Skin of body (tissue), 2 donors: Measurements from ENCODE around the gene NEDD4L. TPM values are rescaled to one million over a fixed set of nuclear protein-coding genes. Genes with fewer than 3 reads are reported as not detected.

ENCODE experiments used
- DNase-seq: peaks from one replicate; lab custom pipeline; 2025; lab: John Stamatoyannopoulos, UW
- total RNA-seq: library from RNA; depleted of rRNA; stranded (reverse); fragments of >200 nt; gene quantifications from one replicate; pipeline ENCODE4 v1.2.3, GENCODE V29; 2014

Gene NEDD4L
- total RNA-seq, 1 donor from 2014 or later = 40.1 TPM

DNA sequence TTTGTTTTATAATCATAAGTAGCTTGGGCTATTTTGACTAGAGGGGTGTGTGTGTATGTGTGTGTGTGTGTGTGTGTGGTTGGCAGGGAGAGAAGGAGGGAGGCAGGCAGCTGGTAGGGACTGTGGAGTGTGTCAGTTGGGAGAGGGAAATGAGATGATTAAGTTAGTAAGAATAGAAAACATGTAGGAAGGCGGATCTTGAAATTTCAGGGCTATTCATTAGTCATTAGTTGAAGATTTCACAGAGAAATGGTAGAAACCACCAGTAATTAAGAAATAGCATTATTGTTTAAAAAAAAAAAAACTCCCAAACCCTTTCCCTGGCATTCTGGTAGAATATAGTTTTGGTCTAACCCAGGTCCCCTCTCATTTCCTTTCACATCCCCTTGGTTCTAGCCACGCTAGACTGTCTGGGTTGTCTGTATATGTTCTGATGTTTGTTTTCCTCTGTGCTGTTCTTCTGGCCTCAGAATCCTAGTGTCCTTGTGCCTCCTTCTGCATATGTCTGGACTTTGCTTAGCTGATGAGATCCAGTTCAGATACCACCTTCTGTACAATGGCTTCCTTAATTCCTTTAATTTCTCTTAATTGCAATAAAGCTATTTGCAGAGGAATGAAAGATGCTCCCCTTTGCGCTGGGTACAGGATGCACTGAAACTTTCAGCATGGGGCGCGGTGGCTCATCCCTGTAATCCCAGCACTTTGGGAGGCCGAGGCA is 161.6 kb downstream of the NEDD4L start:
- no peak for DNase-seq

DNA sequence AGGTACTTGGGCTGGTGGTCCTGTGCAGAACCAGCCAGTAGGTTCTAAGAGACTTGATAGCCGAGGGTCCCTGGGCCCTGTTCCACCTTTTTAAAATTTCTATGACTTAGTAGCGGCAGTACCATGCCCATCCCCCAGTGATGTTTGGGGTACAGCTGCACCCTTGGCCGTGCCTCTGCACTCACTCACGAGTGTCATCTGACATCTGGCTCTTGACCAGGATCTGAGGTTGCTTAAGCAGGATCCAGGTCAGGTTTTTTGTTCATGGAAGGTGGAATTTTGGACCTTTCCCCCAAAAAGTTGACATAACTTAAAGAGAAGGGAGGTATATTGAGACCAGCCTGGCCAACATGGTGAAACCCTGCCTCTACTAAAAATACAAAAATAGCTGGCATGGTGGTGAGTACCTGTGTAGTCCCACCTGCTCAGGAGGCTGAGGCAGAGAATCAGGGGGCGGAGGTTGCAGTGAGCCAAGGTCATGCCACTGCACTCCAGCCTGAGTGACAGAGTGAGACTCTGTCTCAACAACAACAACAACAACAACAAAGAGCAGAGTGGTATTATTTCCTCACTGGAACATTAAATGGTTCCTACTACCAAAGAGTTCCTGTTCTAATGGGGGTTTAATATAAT is 163.6 kb downstream of the NEDD4L start:
- no peak for DNase-seq

DNA sequence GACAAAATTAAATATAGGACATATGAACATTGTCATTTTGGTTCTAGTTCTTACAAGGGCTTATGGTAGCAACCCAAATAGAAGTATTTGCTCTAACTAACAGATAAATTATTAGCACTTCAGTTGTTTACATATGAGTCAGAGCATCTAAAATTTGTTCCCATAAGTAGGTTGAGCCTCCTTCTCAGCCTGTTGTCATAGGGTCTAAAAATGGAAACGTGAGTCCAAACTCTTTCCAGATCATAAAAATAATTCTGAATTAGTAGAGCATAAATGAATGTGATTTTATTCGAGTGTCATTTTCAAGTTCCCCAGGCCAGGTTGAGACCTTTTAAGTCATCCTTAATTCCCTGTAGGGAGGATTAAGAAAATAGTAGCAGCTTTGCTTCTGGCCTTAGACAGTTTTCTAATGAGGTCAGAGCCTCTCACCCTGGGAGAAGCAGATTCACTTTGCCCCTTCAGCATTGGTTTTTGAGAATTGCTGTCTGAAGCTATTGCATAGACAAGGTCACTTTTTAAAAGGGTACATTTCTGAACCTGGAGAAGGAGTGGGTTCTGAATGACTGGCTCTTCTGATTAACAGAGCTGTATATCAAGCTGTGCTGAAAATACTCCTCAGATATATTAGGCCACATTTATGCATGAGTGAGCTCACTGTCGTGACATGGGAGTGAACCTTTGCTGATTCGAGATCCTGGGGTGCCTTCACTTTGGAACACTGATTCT is 164.3 kb downstream of the NEDD4L start:
- DNase-seq = no peak

DNA sequence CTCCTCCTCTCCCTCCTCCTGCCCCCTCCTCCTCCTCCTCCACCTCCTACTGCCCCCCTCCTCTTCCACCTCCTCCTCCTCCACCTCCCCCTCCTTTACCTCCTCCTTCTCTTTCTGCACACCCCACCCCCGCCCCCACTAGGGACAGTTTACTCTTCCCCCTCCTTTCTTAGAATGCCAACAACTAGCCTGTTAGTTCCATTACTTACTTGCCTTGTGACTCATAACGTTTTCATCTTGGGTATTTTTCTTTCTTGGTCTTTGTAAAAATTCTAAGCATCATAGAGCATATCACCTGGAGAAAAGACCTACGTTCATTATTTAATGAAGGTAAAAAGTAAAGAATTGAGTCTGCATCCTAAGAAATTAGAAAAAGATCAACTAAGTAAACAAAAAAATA is 165.3 kb downstream of the NEDD4L start:
- no peak for DNase-seq

DNA sequence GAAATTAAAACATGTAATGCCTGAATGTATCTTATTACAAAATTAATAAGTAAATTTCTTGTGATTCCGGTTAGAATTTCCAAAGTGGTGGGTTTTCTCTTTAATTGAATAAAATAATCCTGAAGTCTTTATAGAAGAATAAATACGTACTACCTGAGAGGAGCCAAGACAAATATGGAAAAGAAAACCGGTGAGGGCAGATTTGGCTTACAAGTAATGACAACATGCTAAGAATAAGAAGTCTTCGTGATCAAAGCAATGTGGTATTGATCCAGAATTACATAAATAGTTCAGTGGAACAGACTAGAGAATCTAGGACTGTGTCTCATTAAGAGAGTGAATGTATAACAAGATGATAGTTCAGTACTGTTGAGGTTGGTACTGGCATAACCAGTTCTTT is 167.5 kb downstream of the NEDD4L start:
- no peak for DNase-seq

DNA sequence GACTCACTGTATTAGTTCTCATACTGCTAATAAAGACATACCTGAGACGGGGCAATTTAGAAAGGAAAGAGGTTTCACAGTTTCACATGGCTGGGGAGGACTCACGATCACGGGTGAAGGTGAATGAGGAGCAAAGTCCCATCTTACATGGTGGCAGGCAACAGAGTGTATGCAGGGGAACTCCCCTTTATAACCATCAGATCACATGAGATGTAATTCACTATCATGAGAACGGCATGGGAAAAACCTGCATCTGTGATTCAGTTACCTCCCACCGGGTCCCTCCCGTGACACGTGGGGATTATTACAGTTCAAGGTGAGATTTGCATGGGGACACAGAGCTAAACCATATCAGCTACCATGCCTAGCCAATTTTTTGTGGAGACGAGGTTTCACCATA is 168.2 kb downstream of the NEDD4L start:
- DNase-seq = no peak

DNA sequence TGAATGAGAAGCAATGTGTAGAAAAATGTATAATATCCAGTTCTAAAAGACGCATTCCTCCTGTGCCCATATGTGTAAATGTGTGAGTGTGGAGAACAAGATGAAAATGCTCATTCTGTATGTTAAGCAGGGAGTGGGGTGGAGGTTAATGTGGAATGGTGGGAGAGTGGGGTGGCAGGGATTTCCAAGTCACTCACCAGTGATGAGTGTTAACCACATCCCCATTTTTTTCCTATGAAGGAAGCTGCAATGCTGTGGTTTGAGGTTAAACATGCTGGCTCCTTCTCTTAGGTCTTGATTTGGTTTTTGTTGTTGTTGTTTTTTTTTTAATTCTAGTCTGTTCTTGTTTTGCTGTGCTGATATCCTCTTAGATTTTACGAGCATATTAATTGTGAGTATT is 169.4 kb downstream of the NEDD4L start:
- DNase-seq = no peak

DNA sequence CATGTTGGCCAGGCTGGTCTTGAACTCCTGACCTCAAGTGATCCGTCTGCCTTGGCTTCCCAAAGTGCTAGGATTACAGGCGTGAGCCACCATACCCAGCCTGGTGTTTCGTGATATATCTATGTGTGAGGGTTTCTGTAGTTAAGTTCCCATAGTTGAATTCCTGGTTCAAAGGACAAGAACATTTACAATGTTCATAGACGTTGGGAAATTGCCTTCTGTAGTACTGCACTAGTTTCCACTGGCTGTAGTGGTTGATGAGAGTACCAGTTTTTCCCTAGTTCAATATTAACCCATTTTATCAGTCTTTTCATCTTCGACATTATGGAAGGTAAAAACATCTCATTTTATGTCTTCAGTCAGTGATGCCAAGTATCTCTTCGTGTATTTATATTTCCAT is 171.0 kb downstream of the NEDD4L start:
- no peak for DNase-seq

DNA sequence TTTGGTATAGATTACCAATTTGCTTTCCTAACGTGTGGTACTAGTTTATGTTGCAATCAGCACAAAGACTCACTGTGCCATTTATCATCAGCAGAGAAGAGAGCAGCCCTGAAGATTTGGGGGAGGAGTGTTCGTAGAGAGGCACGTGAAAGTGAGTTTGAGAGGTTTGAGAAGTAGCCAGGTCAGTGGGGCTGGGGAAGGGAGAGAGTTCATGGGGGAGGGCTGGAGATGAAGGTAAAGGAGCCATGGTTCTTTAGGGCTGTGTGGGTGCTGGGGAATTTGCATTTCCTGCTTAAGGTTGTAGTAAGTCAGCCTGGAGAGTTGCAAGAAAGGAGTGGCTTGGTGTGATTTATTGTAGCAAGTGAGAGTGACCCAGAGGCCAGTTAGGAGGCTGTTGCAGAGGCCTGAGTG is 172.1 kb downstream of the NEDD4L start:
- no peak for DNase-seq

DNA sequence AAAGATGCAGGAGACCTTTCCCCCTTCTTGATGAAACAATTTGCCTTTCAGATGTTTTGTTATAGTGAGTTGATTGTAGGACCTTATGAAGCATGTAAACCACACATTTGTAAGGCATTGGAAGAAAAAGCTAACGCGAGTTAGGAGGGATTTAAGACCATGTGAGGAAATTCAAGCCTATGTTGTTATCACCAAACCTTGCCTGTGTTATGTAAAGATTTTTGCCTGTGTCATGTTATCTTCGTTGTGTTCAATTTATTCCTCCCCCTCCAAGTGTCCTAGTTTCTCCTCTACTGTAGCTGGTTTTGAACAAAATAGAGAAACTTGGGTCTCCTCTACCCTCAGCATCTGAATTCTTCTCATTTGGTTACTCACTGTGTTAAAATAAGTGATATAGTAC is 173.0 kb downstream of the NEDD4L start:
- no peak for DNase-seq

DNA sequence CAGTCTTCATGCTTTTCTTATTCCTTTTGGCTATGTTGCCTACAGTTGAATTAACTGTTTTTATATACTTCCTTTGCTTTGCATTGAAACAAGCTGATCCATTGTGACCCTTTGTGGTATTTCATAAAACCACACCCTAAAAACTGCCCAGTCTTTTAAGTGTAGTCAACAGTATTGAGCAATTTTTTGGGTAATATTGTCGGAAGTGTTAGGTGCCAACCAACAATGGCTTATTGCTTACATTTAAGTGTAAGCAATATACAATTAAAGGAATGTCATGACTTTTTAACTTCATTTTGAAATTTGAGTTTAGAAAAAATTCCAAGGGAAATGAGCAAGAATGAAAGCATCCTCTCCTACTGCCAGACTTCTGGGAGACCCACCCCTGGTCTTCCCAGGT is 174.1 kb downstream of the NEDD4L start:
- no peak for DNase-seq

DNA sequence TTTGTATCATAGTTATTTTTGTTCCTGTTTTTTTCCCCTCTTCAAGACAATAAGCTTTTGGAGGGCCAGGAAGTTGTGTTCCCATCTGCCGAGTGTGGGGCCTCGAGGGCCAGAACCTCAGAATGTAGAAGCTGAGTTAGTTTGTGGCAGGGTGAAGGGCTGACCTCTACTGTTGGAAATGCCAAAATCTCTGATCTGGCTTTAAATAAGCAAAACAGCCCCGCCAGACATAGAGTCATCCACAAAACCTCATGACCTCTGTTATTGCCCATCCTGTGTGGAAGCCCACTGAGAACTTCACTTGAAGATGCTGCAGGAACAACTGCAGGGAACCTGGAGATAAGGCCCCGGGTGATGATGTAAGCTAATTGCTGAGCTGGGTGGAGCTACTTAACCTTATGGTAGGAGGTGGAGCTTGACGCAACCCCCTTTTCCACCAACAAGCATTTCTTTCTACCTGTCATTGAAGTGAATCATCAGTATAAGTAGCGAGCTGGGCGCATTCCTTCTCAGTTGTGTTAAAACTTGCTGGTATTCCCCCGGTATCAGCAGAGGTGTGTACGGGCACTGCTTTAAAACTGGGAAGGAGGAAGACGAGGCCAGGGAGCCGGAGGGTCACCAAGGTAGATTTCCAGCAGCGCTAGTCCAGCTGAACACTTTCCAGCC is 177.2 kb downstream of the NEDD4L start:
- DNase-seq = peak; percentile 27

DNA sequence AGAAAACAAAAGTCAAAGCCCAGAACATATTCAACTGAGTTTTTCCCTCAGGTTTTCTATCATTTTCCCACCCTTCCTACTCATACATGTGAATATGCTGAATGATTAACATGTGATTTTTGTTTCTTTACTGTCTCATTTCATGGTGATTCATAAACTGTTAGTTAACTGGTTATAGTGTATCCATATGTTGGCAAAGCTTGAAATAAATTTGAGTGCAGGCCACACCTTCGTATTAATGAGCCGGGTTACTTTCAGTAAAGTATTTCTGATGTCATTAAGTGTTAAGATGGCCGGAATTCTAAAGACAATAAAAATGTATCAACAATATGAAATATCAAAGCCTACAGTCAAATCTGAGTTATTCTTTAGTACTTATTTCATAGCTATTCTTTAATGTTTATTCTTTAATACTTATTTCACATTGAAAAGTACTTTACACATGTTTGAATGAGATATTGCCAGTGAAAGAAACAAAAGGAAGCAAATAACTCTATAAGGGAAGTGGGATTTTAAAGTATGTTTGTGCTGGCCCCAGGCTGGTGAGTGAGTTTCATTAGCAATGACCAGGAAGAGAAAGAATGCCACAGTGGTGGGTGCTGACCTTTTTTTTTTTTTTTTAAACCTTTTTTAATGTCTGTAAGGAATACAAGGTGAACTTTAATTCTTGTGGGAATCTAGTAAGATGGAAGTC is 178.6 kb downstream of the NEDD4L start:
- DNase-seq = no peak

DNA sequence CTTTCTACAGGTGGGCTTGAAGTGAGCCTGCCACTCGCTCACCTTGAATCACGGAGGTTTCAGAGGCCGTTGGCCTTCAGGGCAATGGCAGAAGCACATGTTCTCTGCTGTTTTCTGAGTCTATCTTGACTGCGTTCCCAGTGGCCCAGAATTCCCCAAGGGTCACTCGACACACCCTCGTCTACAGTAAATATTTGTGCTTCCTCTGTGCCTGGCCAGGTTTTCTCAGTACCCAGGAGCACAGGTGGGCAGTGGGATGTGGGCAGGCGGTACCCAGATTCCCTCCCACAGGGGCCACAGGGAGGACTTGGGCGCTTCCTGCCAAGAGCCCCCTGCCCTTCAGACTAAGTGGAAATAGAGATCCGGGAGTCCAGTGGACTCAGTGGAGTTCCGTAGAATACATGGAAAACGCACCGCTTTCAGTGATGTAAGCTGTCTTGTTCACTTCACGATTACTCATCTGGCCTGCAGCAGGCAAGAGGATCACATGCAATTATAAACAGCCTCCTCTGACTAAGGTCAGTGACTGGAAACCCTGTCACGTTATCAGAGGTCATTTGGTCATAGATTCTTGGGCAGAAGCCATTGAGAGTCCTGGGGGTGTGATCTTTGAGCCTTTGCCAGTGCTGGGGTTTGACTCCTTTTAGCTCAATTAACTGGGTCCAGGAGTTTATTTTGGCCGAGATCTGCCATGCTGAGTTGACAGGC is 179.8 kb downstream of the NEDD4L start:
- peak; percentile 50 for DNase-seq

DNA sequence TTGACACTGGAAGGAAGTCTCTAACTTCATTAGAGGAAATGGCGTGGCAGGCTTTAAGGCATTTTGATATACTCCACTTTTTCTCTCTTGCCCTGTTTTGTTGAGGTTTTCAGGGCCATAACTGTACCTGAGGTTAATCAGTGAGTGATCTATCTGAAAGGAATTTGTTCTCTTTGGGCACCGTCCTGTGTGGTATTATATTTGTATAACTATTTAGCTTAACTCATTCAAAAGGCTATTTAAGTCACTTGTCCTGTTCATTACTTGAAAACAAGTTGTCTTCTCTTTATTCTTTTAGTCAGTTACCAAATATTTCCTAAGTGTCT is 180.4 kb downstream of the NEDD4L start:
- DNase-seq = no peak

DNA sequence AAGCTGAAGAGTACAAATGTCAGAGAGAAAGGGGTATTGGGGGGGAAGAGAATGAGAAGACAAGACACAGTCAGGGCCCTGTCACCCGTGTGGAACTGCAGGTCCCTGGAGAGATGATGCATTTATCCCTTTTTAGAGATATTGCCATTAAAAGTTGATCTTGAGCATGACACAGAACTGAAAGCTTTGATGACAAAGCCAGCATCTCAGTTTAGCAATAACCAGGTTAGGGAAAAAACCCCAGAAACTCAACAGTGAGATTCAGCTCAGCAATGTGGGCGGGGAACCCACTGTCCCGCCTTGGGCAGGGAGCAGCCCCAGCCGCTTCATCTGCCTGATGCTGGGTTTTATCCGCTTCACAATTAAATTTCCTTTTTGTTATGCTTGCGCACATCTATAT is 181.1 kb downstream of the NEDD4L start:
- DNase-seq = no peak

DNA sequence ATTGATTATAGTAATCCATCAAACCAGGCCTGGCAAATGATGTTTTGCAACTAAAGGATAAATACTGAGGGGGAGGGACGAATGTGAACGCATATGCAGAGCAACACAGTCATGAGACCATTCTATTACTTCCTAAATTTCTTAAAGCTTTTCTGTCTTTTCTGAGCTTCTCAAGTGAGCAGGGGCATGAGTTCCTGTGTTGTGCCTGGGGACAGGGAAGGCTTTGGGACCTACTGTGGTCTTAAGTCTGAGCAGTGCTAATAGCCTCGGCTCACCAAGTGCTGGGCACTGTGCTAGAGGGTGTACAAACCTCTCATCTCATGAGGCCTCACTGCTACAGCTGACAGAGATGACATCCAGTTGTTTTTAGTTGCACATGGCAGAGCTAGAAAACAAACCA is 182.4 kb downstream of the NEDD4L start:
- no peak for DNase-seq

DNA sequence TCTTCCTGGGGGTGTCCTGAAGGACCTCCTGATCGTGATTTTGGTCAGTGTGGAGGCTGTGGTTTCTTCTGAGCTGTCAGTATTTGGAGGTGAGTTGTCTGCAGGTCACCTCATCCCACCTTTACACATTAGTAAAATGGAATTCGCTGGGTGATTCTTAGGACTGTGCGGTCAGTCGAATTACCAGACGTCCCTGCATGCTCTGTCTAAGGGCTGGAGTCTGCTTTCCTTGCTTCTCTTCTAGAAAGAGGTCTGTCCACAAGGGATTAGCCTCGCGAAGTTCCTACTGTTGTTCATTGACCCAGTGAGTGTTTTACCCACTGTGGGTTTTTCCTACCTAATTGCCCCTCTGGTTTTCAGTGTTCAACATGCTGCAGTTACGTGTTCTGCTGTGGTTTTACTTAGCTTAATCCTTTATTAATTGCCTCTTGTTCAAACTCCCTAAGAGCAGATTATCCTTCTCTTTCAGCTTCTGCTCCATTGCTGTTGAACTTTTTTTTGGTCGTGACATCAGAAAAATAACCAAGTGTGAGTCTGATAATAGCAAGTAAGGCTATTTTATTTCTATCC is 183.4 kb downstream of the NEDD4L start:
- DNase-seq = no peak

DNA sequence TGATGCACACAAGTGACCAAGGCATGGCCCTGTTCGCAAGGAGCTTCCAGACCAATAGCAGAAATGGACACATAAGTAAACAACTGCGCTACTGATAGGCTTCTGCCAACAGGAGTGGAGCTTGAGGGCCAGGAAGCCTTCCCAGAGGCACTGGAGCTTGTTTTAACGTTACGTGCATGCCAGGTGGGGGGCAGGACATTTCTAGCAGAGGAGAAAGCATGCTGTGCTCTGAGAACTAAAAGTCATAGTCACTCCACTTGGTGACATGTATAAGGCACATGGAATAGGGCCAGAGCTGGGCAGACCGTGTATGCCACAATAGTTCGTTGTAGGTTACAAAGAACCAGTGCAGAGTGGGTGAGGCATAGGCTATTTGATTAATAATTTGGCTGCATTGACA is 184.2 kb downstream of the NEDD4L start:
- DNase-seq = no peak

DNA sequence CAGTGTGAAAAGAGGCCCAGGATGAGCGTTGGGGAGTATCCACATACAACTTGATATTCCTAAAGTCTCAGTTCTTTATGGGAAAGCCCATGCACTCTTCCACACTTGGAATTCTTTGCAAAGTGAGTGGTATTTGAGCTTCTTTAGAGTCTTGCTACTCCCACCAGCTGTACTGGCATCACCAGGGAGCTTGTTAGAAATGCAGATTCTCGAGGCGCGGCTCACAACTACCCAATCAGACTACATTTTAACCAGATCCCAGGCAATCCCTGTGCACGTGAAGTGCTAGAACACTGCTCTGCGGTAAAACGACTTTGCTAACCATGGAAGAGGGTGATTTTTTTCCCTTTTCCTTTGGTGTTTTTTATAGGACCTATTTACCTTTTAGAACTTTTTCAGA is 184.7 kb downstream of the NEDD4L start:
- DNase-seq = no peak

DNA sequence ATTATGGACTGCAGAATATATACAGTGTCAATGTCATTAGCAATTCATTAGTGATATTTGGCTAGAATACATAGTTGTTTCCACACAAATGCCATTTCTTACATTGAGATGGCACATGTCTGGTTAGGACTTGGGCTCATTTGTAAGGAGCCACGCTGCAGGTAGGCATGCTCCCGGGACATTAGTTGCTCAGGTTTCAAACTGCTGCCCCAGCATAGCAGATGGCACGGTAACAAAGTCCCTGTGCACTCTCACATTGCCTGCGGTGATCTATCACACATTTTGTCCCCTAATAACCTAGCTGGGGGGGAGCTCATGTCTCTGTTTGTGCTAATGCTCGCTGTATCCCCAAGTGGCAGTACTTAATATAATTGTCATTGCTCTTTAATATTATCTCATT is 185.1 kb downstream of the NEDD4L start:
- DNase-seq = no peak
